ENCODE data around the gene SNX19. TPM values are rescaled to one million over a fixed set of nuclear protein-coding genes. Genes with fewer than 3 reads are reported as not detected.

SNX19 gene
- total and polyA plus RNA-seq, 2 experiments from 2014 or later: 5.2 to 30.0 TPM

DNA sequence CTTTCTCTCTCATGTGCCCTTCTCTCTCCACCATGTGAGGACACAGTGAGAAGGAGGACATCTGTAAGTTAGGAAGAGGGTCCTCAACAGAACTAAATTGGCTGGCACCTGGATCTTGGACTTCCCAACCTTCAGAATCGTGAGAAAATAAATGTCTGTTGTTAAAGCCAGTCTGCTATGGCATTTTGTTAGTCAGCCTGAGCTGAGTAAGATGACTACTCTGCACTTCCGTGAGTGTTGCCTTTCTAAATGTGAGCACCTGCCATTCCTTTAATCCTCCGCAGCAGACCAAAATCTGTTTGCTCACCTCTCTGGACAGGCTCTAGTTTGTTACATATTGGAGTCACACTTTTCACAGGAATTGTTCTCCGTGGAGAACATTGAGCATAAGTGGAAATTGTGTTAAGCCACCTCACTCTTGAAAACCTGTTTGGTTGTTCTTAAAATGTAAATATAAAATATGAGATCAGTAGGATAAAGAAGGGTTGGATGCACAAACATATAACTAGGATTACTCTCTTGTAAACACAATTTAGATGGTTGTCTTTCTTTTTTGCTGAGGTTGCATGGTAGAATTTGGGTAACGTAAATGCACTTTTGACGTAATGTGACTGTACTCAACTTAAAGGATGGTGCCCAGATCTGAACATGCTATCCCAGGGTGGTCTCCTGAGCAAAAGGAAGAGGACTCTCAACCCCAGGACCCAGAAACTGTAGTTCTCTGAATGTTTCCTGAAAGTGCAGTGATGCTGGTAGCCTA, 65.9 kb downstream of the SNX19 start:
- no peak overlapping the region for H3K4me3 Mint-ChIP-seq
- no peak overlapping the region for H3K27ac ChIP-seq (ENCODE audit: low read depth)
- DNase-seq (ENCODE audit: low spot score): no peak
- no peak overlapping the region for H3K27ac Mint-ChIP-seq
- no peaks in the 10 kb centered on the region for H3F3A ChIP-seq (replicated peaks; ENCODE audit: low read depth)
- H3K79me2 ChIP-seq (replicated peaks; ENCODE audit: insufficient read depth): no peaks in the 10 kb centered on the region
- H3K4me3 ChIP-seq: no peak overlapping the region
- no peaks in the 10 kb centered on the region for H3K9me3 Mint-ChIP-seq
- TF ChIP-seq, protein P1, sequence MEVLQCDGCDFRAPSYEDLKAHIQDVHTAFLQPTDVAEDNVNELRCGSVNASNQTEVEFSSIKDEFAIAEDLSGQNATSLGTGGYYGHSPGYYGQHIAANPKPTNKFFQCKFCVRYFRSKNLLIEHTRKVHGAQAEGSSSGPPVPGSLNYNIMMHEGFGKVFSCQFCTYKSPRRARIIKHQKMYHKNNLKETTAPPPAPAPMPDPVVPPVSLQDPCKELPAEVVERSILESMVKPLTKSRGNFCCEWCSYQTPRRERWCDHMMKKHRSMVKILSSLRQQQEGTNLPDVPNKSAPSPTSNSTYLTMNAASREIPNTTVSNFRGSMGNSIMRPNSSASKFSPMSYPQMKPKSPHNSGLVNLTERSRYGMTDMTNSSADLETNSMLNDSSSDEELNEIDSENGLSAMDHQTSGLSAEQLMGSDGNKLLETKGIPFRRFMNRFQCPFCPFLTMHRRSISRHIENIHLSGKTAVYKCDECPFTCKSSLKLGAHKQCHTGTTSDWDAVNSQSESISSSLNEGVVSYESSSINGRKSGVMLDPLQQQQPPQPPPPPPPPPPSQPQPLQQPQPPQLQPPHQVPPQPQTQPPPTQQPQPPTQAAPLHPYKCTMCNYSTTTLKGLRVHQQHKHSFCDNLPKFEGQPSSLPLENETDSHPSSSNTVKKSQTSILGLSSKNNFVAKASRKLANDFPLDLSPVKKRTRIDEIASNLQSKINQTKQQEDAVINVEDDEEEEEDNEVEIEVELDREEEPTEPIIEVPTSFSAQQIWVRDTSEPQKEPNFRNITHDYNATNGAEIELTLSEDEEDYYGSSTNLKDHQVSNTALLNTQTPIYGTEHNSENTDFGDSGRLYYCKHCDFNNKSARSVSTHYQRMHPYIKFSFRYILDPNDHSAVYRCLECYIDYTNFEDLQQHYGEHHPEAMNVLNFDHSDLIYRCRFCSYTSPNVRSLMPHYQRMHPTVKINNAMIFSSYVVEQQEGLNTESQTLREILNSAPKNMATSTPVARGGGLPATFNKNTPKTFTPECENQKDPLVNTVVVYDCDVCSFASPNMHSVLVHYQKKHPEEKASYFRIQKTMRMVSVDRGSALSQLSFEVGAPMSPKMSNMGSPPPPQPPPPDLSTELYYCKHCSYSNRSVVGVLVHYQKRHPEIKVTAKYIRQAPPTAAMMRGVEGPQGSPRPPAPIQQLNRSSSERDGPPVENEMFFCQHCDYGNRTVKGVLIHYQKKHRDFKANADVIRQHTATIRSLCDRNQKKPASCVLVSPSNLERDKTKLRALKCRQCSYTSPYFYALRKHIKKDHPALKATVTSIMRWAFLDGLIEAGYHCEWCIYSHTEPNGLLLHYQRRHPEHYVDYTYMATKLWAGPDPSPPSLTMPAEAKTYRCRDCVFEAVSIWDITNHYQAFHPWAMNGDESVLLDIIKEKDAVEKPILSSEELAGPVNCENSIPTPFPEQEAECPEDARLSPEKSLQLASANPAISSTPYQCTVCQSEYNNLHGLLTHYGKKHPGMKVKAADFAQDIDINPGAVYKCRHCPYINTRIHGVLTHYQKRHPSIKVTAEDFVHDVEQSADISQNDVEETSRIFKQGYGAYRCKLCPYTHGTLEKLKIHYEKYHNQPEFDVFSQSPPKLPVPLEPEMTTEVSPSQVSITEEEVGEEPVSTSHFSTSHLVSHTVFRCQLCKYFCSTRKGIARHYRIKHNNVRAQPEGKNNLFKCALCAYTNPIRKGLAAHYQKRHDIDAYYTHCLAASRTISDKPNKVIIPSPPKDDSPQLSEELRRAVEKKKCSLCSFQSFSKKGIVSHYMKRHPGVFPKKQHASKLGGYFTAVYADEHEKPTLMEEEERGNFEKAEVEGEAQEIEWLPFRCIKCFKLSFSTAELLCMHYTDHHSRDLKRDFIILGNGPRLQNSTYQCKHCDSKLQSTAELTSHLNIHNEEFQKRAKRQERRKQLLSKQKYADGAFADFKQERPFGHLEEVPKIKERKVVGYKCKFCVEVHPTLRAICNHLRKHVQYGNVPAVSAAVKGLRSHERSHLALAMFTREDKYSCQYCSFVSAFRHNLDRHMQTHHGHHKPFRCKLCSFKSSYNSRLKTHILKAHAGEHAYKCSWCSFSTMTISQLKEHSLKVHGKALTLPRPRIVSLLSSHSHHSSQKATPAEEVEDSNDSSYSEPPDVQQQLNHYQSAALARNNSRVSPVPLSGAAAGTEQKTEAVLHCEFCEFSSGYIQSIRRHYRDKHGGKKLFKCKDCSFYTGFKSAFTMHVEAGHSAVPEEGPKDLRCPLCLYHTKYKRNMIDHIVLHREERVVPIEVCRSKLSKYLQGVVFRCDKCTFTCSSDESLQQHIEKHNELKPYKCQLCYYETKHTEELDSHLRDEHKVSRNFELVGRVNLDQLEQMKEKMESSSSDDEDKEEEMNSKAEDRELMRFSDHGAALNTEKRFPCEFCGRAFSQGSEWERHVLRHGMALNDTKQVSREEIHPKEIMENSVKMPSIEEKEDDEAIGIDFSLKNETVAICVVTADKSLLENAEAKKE (CRISPR knock-in tag; IDR thresholded peaks at IDR 0.05): no peak
- TF ChIP-seq STAT1 (IDR thresholded peaks at IDR 0.05; ENCODE audit: unreplicated experiment) (no peak), CREB1 (CRISPR knock-in tag; IDR thresholded peaks at IDR 0.05; ENCODE audit: low read depth) (no peak), ZNF114 (CRISPR knock-in tag; IDR thresholded peaks at IDR 0.05) (no peak), NANOG (IDR thresholded peaks at IDR 0.05; ENCODE audit: borderline replicate concordance) (no peak), ZNF331 (CRISPR knock-in tag; IDR thresholded peaks at IDR 0.05; ENCODE audit: low read depth) (no peak), POLR2AphosphoS5 (IDR thresholded peaks at IDR 0.05; ENCODE audit: low read depth) (no peak), JUNB (IDR thresholded peaks at IDR 0.05; ENCODE audit: unreplicated experiment) (no peak), EZH2phosphoT487 (IDR thresholded peaks at IDR 0.05; ENCODE audit: unreplicated experiment) (no peak), EZH2 (IDR thresholded peaks at IDR 0.05; ENCODE audit: low read depth, unreplicated experiment) (no peak)
- TF ChIP-seq, protein P2, sequence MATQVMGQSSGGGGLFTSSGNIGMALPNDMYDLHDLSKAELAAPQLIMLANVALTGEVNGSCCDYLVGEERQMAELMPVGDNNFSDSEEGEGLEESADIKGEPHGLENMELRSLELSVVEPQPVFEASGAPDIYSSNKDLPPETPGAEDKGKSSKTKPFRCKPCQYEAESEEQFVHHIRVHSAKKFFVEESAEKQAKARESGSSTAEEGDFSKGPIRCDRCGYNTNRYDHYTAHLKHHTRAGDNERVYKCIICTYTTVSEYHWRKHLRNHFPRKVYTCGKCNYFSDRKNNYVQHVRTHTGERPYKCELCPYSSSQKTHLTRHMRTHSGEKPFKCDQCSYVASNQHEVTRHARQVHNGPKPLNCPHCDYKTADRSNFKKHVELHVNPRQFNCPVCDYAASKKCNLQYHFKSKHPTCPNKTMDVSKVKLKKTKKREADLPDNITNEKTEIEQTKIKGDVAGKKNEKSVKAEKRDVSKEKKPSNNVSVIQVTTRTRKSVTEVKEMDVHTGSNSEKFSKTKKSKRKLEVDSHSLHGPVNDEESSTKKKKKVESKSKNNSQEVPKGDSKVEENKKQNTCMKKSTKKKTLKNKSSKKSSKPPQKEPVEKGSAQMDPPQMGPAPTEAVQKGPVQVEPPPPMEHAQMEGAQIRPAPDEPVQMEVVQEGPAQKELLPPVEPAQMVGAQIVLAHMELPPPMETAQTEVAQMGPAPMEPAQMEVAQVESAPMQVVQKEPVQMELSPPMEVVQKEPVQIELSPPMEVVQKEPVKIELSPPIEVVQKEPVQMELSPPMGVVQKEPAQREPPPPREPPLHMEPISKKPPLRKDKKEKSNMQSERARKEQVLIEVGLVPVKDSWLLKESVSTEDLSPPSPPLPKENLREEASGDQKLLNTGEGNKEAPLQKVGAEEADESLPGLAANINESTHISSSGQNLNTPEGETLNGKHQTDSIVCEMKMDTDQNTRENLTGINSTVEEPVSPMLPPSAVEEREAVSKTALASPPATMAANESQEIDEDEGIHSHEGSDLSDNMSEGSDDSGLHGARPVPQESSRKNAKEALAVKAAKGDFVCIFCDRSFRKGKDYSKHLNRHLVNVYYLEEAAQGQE (IDR thresholded peaks at IDR 0.05; ENCODE audit: unreplicated experiment): no peak
- TF ChIP-seq, protein P3, sequence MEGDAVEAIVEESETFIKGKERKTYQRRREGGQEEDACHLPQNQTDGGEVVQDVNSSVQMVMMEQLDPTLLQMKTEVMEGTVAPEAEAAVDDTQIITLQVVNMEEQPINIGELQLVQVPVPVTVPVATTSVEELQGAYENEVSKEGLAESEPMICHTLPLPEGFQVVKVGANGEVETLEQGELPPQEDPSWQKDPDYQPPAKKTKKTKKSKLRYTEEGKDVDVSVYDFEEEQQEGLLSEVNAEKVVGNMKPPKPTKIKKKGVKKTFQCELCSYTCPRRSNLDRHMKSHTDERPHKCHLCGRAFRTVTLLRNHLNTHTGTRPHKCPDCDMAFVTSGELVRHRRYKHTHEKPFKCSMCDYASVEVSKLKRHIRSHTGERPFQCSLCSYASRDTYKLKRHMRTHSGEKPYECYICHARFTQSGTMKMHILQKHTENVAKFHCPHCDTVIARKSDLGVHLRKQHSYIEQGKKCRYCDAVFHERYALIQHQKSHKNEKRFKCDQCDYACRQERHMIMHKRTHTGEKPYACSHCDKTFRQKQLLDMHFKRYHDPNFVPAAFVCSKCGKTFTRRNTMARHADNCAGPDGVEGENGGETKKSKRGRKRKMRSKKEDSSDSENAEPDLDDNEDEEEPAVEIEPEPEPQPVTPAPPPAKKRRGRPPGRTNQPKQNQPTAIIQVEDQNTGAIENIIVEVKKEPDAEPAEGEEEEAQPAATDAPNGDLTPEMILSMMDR (conservative IDR thresholded peaks at IDR 0.05; ENCODE audit: low read depth in 2 of 2): no peak
- TF ChIP-seq, protein P4, sequence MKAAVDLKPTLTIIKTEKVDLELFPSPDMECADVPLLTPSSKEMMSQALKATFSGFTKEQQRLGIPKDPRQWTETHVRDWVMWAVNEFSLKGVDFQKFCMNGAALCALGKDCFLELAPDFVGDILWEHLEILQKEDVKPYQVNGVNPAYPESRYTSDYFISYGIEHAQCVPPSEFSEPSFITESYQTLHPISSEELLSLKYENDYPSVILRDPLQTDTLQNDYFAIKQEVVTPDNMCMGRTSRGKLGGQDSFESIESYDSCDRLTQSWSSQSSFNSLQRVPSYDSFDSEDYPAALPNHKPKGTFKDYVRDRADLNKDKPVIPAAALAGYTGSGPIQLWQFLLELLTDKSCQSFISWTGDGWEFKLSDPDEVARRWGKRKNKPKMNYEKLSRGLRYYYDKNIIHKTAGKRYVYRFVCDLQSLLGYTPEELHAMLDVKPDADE (IDR thresholded peaks at IDR 0.05): no peak
- no peak overlapping the region for H2AFZ ChIP-seq
- H3K36me3 Mint-ChIP-seq (ENCODE audit: low read depth): no peaks in the 10 kb centered on the region
- no peak for ATAC-seq
- H3K4me1 ChIP-seq (ENCODE audit: insufficient read depth): no peaks in the 10 kb centered on the region
- no peaks in the 10 kb centered on the region for H3K27me3 Mint-ChIP-seq (ENCODE audit: insufficient read depth, low read depth, poor library complexity)
- H3K4me2 ChIP-seq: no peak overlapping the region
- H3K9me2 ChIP-seq (ENCODE audit: insufficient read depth): 0 out of 2 replicates have a peak, but pooled peaks cover 7% of the 10 kb centered on the region
- H3K4me1 Mint-ChIP-seq: no peaks in the 10 kb centered on the region
- no peaks in the 10 kb centered on the region for H3K36me3 ChIP-seq (ENCODE audit: insufficient read depth)
- H4K20me1 ChIP-seq (replicated peaks; ENCODE audit: insufficient read depth): no peaks in the 10 kb centered on the region
- H3K27me3 ChIP-seq (ENCODE audit: insufficient read depth): no peaks in the 10 kb centered on the region

Measured in GM23338 (cell line).